Immature natural killer cell (primary cell): Measurements from ENCODE around the gene PRR20C. TPM values are rescaled to one million over a fixed set of nuclear protein-coding genes. Genes with fewer than 3 reads are reported as not detected.
"Not testable (repeated sequence)": the region's sequence is repeated elsewhere in the genome, so short reads cannot be mapped to it uniquely, and the experiment has no call there.

ENCODE experiments used
- DNase-seq, 3 donors: peaks; one replicate each; pipeline ENCODE4 v3.0.0; 2022; ENCODE audit warnings: mixed read lengths in 1 of 3
- H3K27ac Mint-ChIP-seq, 6 donors: one replicate each; pipeline ENCODE4 v1.8.0; 2020; ENCODE audit warnings: mixed read lengths in 6 of 6, mild to moderate bottlenecking in 5 of 6, inconsistent platforms in 4 of 6, moderate library complexity in 3 of 6
- H3K27me3 Mint-ChIP-seq, 3 donors: one replicate each; pipeline ENCODE4 v1.8.0; 2020 to 2021; ENCODE audit warnings: low read depth in 3 of 3, mild to moderate bottlenecking in 3 of 3, mixed read lengths in 3 of 3, moderate library complexity in 3 of 3, inconsistent platforms in 1 of 3
- H3K36me3 Mint-ChIP-seq, 3 donors: one replicate each; pipeline ENCODE4 v1.8.0; 2020; ENCODE audit warnings: mixed read lengths in 3 of 3, inconsistent platforms in 2 of 3, mild to moderate bottlenecking in 2 of 3
- H3K4me1 Mint-ChIP-seq, 2 donors: one replicate each; pipeline ENCODE4 v1.8.0; 2020; ENCODE audit warnings: inconsistent platforms in 2 of 2, mild to moderate bottlenecking in 2 of 2, mixed read lengths in 2 of 2, moderate library complexity in 1 of 2
- H3K4me3 Mint-ChIP-seq, 5 donors: one replicate each; pipeline ENCODE4 v1.8.0; 2020; ENCODE audit warnings: mild to moderate bottlenecking in 5 of 5, mixed read lengths in 5 of 5, inconsistent platforms in 3 of 5, moderate library complexity in 3 of 5
- H3K9me3 Mint-ChIP-seq, 6 donors: one replicate each; pipeline ENCODE4 v1.8.0; 2020; ENCODE audit warnings: mild to moderate bottlenecking in 6 of 6, mixed read lengths in 6 of 6, inconsistent platforms in 4 of 6, moderate library complexity in 3 of 6
- polyA plus RNA-seq, 3 donors: library from polyadenylated mRNA; unstranded; fragments of 300-500 nt; fragmentation: Illumina TruSeq; gene quantifications; one replicate each; pipeline ENCODE4 v1.2.3, GENCODE V29; 2021

PRR20C gene
- not detected for polyA plus RNA-seq

- not testable (repeated sequence) for H3K36me3 Mint-ChIP-seq, DNase-seq, H3K27ac Mint-ChIP-seq, H3K27me3 Mint-ChIP-seq, H3K4me1 Mint-ChIP-seq, H3K4me3 Mint-ChIP-seq, H3K9me3 Mint-ChIP-seq
Observed at GRCh38 chr13:57153761-57154160, at the start of gene PRR20C. Gene PRR20C, plus strand, starts transcription at chr13:57154061. Its CDS starts 387 bp downstream, at chr13:57154448.

- Mint-ChIP-seq H3K36me3 (no peaks in the 10 kb centered on the region), H3K4me3 (no peak overlapping the region), H3K9me3 (peaks cover 18 to 50% (median 39%) of the 10 kb centered on the region in 6 donors), H3K27ac (no peak overlapping the region), H3K27me3 (peaks cover 0 to 2% (median 0%) of the 10 kb centered on the region in 3 donors), H3K4me1 (no peaks in the 10 kb centered on the region)
- DNase-seq, result no peak
Observed at GRCh38 chr13:57114945-57115344, 38.9 kb upstream of the PRR20C start.

GRCh38 chr13:57123681-57124080 lies 30.2 kb upstream of the PRR20C start:
- DNase-seq, result no peak
- Mint-ChIP-seq H3K4me1 (no peaks in the 10 kb centered on the region), H3K27me3 (peaks cover 0 to 2% (median 0%) of the 10 kb centered on the region in 3 donors), H3K36me3 (no peaks in the 10 kb centered on the region), H3K27ac (no peak overlapping the region), H3K4me3 (no peak overlapping the region), H3K9me3 (peaks cover 3 to 40% (median 15%) of the 10 kb centered on the region in 6 donors)

- Mint-ChIP-seq H3K36me3 (no peaks in the 10 kb centered on the region), H3K27ac (no peak overlapping the region), H3K9me3 (peaks cover 7 to 47% (median 23%) of the 10 kb centered on the region in 6 donors), H3K27me3 (no peaks in the 10 kb centered on the region), H3K4me3 (no peak overlapping the region), H3K4me1 (no peaks in the 10 kb centered on the region)
- no peak for DNase-seq
Observed at GRCh38 chr13:57128909-57129308, 25.0 kb upstream of the PRR20C start.

GRCh38 chr13:57136093-57136492 lies 17.8 kb upstream of the PRR20C start:
- no peaks in the 10 kb centered on the region for H3K4me1 Mint-ChIP-seq
- no peaks in the 10 kb centered on the region for H3K27me3 Mint-ChIP-seq
- H3K27ac Mint-ChIP-seq, result no peak overlapping the region
- H3K9me3 Mint-ChIP-seq, result peaks cover 13 to 49% (median 25%) of the 10 kb centered on the region in 6 donors
- H3K4me3 Mint-ChIP-seq, result no peak overlapping the region
- peaks cover 0 to 4% (median 0%) of the 10 kb centered on the region in 3 donors for H3K36me3 Mint-ChIP-seq
- DNase-seq, result no peak

GRCh38 chr13:57137585-57137984 lies 16.3 kb upstream of the PRR20C start:
- Mint-ChIP-seq H3K36me3 (peaks cover 0 to 4% (median 0%) of the 10 kb centered on the region in 3 donors), H3K27ac (no peak overlapping the region), H3K4me3 (no peak overlapping the region), H3K27me3 (no peaks in the 10 kb centered on the region), H3K9me3 (peaks cover 8 to 41% (median 17%) of the 10 kb centered on the region in 6 donors), H3K4me1 (no peaks in the 10 kb centered on the region)
- no peak for DNase-seq

GRCh38 chr13:57138988-57139387 lies 14.9 kb upstream of the PRR20C start:
- DNase-seq, result no peak
- Mint-ChIP-seq H3K4me1 (no peaks in the 10 kb centered on the region), H3K27ac (no peak overlapping the region), H3K9me3 (peaks cover 8 to 36% (median 13%) of the 10 kb centered on the region in 6 donors), H3K36me3 (peaks cover 0 to 4% (median 0%) of the 10 kb centered on the region in 3 donors), H3K4me3 (no peak overlapping the region), H3K27me3 (no peaks in the 10 kb centered on the region)

GRCh38 chr13:57139781-57140180 lies 14.1 kb upstream of the PRR20C start:
- H3K27ac Mint-ChIP-seq, H3K36me3 Mint-ChIP-seq, H3K27me3 Mint-ChIP-seq, H3K4me1 Mint-ChIP-seq, DNase-seq, H3K4me3 Mint-ChIP-seq: not testable (repeated sequence)
- peaks cover 7 to 31% (median 11%) of the 10 kb centered on the region in 6 donors for H3K9me3 Mint-ChIP-seq

GRCh38 chr13:57140235-57140968 lies 13.5 kb upstream of the PRR20C start, which contains the start of gene PRR20A:
Gene PRR20A, plus strand, starts transcription at chr13:57140918. Its CDS starts 387 bp downstream, at chr13:57141305.
- peaks cover 5 to 26% (median 9%) of the 10 kb centered on the region in 6 donors for H3K9me3 Mint-ChIP-seq
- not testable (repeated sequence) for H3K36me3 Mint-ChIP-seq, H3K27me3 Mint-ChIP-seq, DNase-seq, H3K4me3 Mint-ChIP-seq, H3K27ac Mint-ChIP-seq, H3K4me1 Mint-ChIP-seq

GRCh38 chr13:57147188-57147587 lies 6.7 kb upstream of the PRR20C start, which contains the start of gene PRR20B:
Gene PRR20B, plus strand, starts transcription at chr13:57147488. Its CDS starts 387 bp downstream, at chr13:57147875.
- H3K27me3 Mint-ChIP-seq, H3K9me3 Mint-ChIP-seq, DNase-seq, H3K4me1 Mint-ChIP-seq, H3K36me3 Mint-ChIP-seq, H3K4me3 Mint-ChIP-seq, H3K27ac Mint-ChIP-seq: not testable (repeated sequence)

- H3K36me3 Mint-ChIP-seq, H3K4me3 Mint-ChIP-seq, H3K9me3 Mint-ChIP-seq, DNase-seq, H3K4me1 Mint-ChIP-seq, H3K27me3 Mint-ChIP-seq, H3K27ac Mint-ChIP-seq: not testable (repeated sequence)
Observed at GRCh38 chr13:57148106-57148505, 5.8 kb upstream of the PRR20C start.

GRCh38 chr13:57160332-57160731 lies 6.5 kb downstream of the PRR20C start, which contains the start of gene PRR20D:
Gene PRR20D, plus strand, starts transcription at chr13:57160632. Its CDS starts 387 bp downstream, at chr13:57161019.
- H3K9me3 Mint-ChIP-seq, H3K36me3 Mint-ChIP-seq, DNase-seq, H3K27ac Mint-ChIP-seq, H3K4me3 Mint-ChIP-seq, H3K27me3 Mint-ChIP-seq, H3K4me1 Mint-ChIP-seq: not testable (repeated sequence)

- H3K4me3 Mint-ChIP-seq, DNase-seq, H3K36me3 Mint-ChIP-seq, H3K27ac Mint-ChIP-seq, H3K9me3 Mint-ChIP-seq, H3K4me1 Mint-ChIP-seq, H3K27me3 Mint-ChIP-seq: not testable (repeated sequence)
Observed at GRCh38 chr13:57166897-57167296, 13.0 kb downstream of the PRR20C start, which contains the start of gene PRR20E. Gene PRR20E, plus strand, starts transcription at chr13:57167197. Its CDS starts 387 bp downstream, at chr13:57167584.

- Mint-ChIP-seq H3K27me3 (peaks cover 0 to 1% (median 0%) of the 10 kb centered on the region in 3 donors), H3K9me3 (peaks cover 3 to 13% (median 9%) of the 10 kb centered on the region in 6 donors), H3K4me1 (no peaks in the 10 kb centered on the region), H3K4me3 (no peak overlapping the region), H3K36me3 (no peaks in the 10 kb centered on the region), H3K27ac (no peak overlapping the region)
- no peak for DNase-seq
Observed at GRCh38 chr13:57191667-57192066, 37.8 kb downstream of the PRR20C start.
